ENCODE data around the gene ZNF433.
A peak's percentile ranks its signal among the peaks of the same experiment; 100 is the strongest.

GRCh38 chr19:11987405-11988281 is 47.8 kb downstream of the ZNF433 start:
- TF ChIP-seq CTCF (IDR thresholded peaks at IDR 0.05 in 4 of 5, conservative IDR thresholded peaks at IDR 0.05 in 1 of 5) (no peak), POLR2A (IDR thresholded peaks at IDR 0.05) (peak; percentile 74 to 83)

All from gastrocnemius medialis (tissue), 4 donors.